BJ (cell line): ENCODE measurements around the gene ART5. TPM values are rescaled to one million over a fixed set of nuclear protein-coding genes. Genes with fewer than 3 reads are reported as not detected.
"Not testable (repeated sequence)": the region's sequence is repeated elsewhere in the genome, so short reads cannot be mapped to it uniquely, and the experiment has no call there.

ENCODE experiments used
- CTCF ChIA-PET: fragments of 350-600 bp; formaldehyde crosslinking; extraction: SDS; loops from one replicate; lab custom pipeline; 2021; ENCODE audit warnings: antibody characterized with exemption, inconsistent platforms; lab: Yijun Ruan, JAX
- POLR2A ChIA-PET: fragments of 300-600 bp; sonication (Branson Sonifier 250); formaldehyde crosslinking; extraction: SDS; loops from one replicate; lab custom pipeline; 2021; ENCODE audit warnings: antibody characterized with exemption; lab: Charles Lee
- DNase-seq: peaks from one replicate; pipeline ENCODE4 v3.0.0-alpha.2; 2011; ENCODE audit warnings: low read depth
- H3K27me3 ChIP-seq: 2 replicates; pipeline ENCODE4 v1.6.0; 2011; ENCODE audit warnings: low read length; ENCODE audit not compliant: control insufficient read depth, insufficient read depth
- H3K36me3 ChIP-seq: 2 replicates; pipeline ENCODE4 v1.5.1; 2011; ENCODE audit warnings: low read length; ENCODE audit not compliant: control insufficient read depth, insufficient read depth
- H3K4me3 ChIP-seq: 2 replicates; pipeline ENCODE4 v1.5.1; 2011; ENCODE audit warnings: low read depth, mild to moderate bottlenecking, control low read depth, low read length
- polyA plus RNA-seq: library from polyadenylated mRNA; depleted of rRNA; stranded (reverse); fragments of >200 nt; gene quantifications from 2 replicates; pipeline ENCODE4 v1.2.3, GENCODE V29; 2011
- TF ChIP-seq, protein P1 (sequence below): IDR thresholded peaks from 2 replicates; pipeline ENCODE4 v1.5.1; 2011; ENCODE audit warnings: low read depth, mild to moderate bottlenecking, control low read depth, inconsistent platforms, low read length, moderate library complexity; ENCODE audit not compliant: insufficient read depth

Gene ART5
- polyA plus RNA-seq, 1 experiment = 0.38 TPM

DNA sequence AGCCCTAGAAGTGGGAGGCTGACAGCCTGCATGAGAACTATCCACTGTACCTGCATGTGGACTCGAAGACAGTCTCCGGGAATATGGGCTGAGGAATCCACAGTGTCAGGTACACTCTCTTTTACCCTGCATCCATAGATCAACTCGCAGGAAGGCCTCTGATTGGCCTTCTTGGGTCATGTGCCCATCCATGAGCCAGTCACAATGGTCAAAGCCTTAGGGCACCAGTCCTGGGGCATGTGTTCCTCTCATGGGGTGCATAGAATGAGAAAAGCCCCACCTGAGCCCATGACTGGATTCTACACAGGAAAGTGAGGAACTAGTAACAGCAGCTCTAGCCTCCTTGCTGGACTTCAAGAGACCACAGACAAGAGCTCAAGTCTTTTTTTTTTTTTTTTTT lies 13.8 kb upstream of the ART5 start:
- POLR2A ChIA-PET = no interaction called here
- no peak for DNase-seq
- CTCF ChIA-PET = interaction anchor here (1.0 kb wide), 1 partner anchor 14 kb away, joined by 3 read pairs; no protein-coding TSS in a partner anchor
- TF ChIP-seq, protein P1, sequence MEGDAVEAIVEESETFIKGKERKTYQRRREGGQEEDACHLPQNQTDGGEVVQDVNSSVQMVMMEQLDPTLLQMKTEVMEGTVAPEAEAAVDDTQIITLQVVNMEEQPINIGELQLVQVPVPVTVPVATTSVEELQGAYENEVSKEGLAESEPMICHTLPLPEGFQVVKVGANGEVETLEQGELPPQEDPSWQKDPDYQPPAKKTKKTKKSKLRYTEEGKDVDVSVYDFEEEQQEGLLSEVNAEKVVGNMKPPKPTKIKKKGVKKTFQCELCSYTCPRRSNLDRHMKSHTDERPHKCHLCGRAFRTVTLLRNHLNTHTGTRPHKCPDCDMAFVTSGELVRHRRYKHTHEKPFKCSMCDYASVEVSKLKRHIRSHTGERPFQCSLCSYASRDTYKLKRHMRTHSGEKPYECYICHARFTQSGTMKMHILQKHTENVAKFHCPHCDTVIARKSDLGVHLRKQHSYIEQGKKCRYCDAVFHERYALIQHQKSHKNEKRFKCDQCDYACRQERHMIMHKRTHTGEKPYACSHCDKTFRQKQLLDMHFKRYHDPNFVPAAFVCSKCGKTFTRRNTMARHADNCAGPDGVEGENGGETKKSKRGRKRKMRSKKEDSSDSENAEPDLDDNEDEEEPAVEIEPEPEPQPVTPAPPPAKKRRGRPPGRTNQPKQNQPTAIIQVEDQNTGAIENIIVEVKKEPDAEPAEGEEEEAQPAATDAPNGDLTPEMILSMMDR = no peak
- Histone ChIP-seq H3K27me3 (peaks cover 7% of the 10 kb centered on the region), H3K36me3 (no peaks in the 10 kb centered on the region), H3K4me3 (no peak overlapping the region)

DNA sequence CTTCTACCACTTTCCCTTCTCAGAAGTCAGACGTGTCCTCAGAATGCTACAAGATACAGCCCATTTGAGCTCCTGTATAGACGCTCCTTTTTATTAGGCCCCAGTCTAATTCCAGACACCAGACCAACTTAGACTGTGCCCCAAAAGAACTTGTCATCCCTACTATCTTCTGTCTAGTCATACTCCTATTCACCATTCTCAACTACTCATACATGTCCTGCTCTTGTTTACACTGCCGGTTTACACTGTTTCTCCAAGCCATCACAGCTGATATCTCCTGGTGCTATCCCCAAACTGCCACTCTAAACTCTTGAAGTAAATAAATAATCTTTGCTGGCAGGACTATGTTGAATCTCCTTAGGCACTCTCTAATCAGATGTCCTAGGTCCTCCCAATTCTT lies 10.7 kb upstream of the ART5 start:
- CTCF ChIA-PET, DNase-seq, H3K36me3 ChIP-seq, POLR2A ChIA-PET, H3K4me3 ChIP-seq, H3K27me3 ChIP-seq: not testable (repeated sequence)

DNA sequence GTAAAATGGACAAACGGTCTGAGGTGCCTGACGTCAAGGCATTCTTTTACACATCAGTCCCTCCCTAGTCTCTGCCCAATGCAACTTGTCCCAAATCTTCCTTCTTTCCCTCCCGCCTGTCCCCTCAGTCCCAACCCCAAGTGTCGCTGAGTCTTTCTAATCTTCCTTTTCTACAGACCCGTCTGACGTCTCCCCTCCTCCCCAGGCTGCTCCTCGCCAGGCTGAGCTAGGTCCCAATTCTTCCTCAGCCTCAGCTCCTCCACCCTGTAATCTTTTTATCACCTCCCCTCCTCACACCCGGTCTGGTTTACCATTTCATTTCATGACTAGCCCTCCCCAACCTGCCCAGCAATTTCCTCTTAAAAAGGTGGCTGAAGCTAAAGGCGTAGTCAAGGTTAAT lies 7.6 kb upstream of the ART5 start:
- H3K27me3 ChIP-seq, CTCF ChIA-PET, POLR2A ChIA-PET, DNase-seq, H3K36me3 ChIP-seq, H3K4me3 ChIP-seq: not testable (repeated sequence)

DNA sequence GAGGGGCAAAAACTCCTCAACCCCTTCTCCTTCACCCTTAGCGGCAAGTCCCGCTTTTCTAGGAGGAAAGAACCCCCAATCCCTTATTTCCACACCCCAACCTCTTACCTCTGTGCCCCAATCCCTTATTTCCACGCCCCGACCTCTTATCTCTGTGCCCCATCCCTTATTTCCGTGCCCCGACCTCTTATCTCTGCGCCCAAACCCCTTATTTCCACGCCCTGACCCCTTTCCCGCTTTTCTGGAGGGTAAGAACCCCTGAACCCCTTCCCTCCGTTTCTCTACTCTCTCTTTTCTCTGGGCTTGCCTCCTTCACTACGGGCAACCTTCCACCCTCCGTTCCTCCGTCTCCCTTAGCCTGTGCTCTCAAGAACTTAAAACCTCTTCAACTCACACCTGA lies 7.1 kb upstream of the ART5 start:
- H3K36me3 ChIP-seq, H3K4me3 ChIP-seq, POLR2A ChIA-PET, H3K27me3 ChIP-seq, CTCF ChIA-PET, DNase-seq: not testable (repeated sequence)

DNA sequence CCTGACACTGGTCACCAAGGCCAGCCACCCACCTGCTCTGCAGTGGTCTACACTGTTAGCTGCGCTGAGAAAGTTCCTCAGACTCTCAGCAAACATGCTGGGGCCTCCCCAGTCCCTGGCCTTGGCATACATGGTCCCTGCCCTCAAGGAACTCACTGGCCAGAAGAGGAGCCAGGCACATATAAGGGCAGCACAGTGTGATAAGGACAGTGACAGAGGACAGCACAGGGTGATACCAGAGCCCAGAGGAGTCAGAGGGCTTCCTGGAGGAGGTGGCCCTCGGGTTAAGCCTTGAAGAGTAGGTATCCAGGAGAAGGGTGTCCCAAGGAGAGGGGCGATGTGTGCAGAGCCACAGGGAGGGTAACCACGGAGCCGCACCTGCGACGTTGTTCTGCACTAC lies 3.8 kb upstream of the ART5 start:
- peaks cover 6% of the 10 kb centered on the region for H3K27me3 ChIP-seq
- CTCF ChIA-PET = no interaction called here
- H3K36me3 ChIP-seq = no peaks in the 10 kb centered on the region
- no peak for DNase-seq
- TF ChIP-seq, protein P1 = no peak
- no peak overlapping the region for H3K4me3 ChIP-seq
- POLR2A ChIA-PET = no interaction called here

DNA sequence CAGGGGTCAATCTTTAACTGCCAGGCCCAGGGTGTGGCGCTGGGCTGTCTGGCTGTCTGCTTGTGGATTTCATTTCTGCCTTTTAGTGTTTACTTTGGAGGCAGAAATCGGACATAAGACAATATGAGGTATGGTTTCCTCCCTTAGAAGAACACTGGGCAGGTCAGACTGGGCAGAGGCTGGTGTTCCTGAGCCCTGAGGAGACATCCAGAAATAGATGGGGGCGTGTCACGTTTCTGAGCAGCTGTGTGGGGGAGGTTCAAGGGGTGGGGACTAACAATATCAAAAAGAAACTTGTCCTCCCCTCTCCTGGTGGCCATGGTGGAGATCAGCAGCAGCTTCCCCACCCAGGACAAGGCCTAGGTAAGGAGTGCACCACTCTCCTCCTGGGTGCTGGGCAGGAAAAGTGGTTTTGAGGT lies 3.0 kb upstream of the ART5 start, which contains the start of gene ART1:
Gene ART1 (plus strand): TSS at position 312 of the 419 bp plus-strand sequence. CDS start 14,086 bp downstream, outside the sequence.
- H3K27me3 ChIP-seq = peaks cover 6% of the 10 kb centered on the region
- no peaks in the 10 kb centered on the region for H3K36me3 ChIP-seq
- TF ChIP-seq, protein P1 = no peak
- DNase-seq = no peak
- CTCF ChIA-PET = no interaction called here
- H3K4me3 ChIP-seq = no peak within 1 kb of the TSS
- POLR2A ChIA-PET = no interaction called here

DNA sequence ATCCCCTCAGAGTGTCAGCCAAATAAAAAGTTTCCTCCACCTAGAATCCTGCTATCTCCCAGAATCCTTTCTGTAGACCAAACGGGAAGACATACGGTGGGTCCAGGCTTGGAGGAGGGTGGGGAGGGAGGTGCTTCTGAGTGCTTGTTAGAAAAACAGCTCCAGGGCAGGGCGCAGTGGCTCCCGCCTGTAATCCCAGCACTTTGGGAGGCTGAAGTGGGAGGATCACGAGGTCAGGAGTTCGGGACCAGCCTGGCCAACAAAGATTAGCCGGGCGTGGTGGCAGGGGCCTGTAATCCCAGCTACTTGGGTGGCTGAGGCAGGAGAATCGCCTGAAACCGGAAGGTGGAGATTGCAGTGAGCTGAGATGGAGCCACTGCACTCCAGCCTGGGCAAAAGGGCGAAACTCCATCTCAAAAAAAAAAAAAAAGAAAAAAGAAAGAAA lies 1.3 kb upstream of the ART5 start:
- H3K27me3 ChIP-seq, H3K36me3 ChIP-seq, POLR2A ChIA-PET, DNase-seq, H3K4me3 ChIP-seq: not testable (repeated sequence)
- CTCF ChIA-PET = interaction anchor here (1.0 kb wide), 1 partner anchor 302 kb away, joined by 4 read pairs; no protein-coding TSS in a partner anchor
